Measurements from ENCODE around the gene TLCD2. TPM values are rescaled to one million over a fixed set of nuclear protein-coding genes. Genes with fewer than 3 reads are reported as not detected.
A peak's percentile ranks its signal among the peaks of the same experiment; 100 is the strongest.

TLCD2 gene
- total and polyA plus RNA-seq, 2 of the 13 experiments (the other 11 are each of a cell fraction or from before 2014, with no cell fraction given), result 0.90 to 1.1 TPM

DNA sequence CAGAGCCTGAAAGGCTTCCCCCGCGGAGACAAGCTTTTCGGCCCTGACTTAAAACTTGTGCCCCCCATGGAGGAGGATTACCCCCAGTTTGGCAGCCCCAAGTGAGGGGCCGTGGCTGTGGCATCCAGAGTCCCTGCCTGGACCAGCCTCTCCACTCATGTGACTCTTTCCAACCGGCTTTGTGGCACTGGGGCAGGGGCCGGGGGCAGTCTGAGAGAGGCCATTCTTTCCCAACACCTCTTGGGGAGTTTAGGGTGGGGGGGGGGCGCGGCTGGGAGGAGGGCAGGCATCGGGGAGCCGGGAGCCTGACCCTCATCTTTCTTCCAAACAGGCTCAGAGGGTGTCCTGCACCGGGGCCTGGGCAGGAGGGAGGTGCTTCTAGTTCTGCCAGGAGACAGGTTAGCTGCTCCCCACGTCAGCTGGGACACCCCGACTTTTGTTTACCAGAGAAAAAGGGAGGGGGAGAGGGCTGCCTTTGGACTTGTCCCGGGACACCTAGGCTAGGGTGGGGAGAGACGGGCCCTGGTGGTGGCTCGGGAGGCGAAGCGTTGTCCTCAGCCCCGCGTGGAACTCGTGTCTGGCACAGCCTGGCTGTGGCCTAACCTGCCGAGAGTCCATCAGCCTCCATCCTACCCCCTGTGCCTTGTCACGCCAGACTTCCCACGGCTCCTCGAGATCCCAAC, 44.4 kb upstream of the TLCD2 start (continued):
- TF ChIP-seq ZNF883 (CRISPR knock-in tag; IDR thresholded peaks at IDR 0.05; ENCODE audit: not compliant biosample characterization) (no peak), ZBTB43 (CRISPR knock-in tag; conservative IDR thresholded peaks at IDR 0.05) (no peak), GATAD1 (CRISPR knock-in tag; IDR thresholded peaks at IDR 0.05) (no peak), CBX5 (CRISPR knock-in tag; IDR thresholded peaks at IDR 0.05; ENCODE audit: borderline replicate concordance) (no peak), ZNF615 (CRISPR knock-in tag; IDR thresholded peaks at IDR 0.05; ENCODE audit: borderline replicate concordance) (no peak), ZNF841 (CRISPR knock-in tag; IDR thresholded peaks at IDR 0.05; ENCODE audit: borderline replicate concordance) (no peak), ZNF180 (CRISPR knock-in tag; IDR thresholded peaks at IDR 0.05; ENCODE audit: borderline replicate concordance, low read depth) (no peak), KDM6A (CRISPR knock-in tag; IDR thresholded peaks at IDR 0.05; ENCODE audit: low read depth) (no peak), RBM22 (optimal IDR thresholded peaks at IDR 0.05; ENCODE audit: low read length) (peak; percentile 26), MXI1 (IDR thresholded peaks at IDR 0.05; ENCODE audit: borderline replicate concordance, low read depth, low read length) (no peak), PREB (CRISPR knock-in tag; IDR thresholded peaks at IDR 0.05) (no peak), ZFAT (CRISPR knock-in tag; conservative IDR thresholded peaks at IDR 0.05) (no peak), RXRB (CRISPR knock-in tag; IDR thresholded peaks at IDR 0.05; ENCODE audit: borderline replicate concordance) (no peak), ZFX (CRISPR knock-in tag; IDR thresholded peaks at IDR 0.05; ENCODE audit: low read depth) (0 out of 2 replicates have a peak, but pooled peaks have one; percentile 18), POLR2A (IDR thresholded peaks at IDR 0.05; ENCODE audit: insufficient read depth in 1 of 2, low read depth in 2 of 2, low read length in 2 of 2) (0 out of 4 replicates have a peak, but pooled peaks have one; percentile 38 to 39), ZFP36L1 (CRISPR knock-in tag; IDR thresholded peaks at IDR 0.05) (no peak), MXD4 (CRISPR knock-in tag; IDR thresholded peaks at IDR 0.05) (no peak), ZNF629 (CRISPR knock-in tag; conservative IDR thresholded peaks at IDR 0.05) (no peak)
- TF ChIP-seq, protein P1, sequence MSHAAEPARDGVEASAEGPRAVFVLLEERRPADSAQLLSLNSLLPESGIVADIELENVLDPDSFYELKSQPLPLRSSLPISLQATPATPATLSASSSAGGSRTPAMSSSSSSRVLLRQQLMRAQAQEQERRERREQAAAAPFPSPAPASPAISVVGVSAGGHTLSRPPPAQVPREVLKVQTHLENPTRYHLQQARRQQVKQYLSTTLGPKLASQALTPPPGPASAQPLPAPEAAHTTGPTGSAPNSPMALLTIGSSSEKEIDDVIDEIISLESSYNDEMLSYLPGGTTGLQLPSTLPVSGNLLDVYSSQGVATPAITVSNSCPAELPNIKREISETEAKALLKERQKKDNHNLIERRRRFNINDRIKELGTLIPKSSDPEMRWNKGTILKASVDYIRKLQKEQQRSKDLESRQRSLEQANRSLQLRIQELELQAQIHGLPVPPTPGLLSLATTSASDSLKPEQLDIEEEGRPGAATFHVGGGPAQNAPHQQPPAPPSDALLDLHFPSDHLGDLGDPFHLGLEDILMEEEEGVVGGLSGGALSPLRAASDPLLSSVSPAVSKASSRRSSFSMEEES (CRISPR knock-in tag; IDR thresholded peaks at IDR 0.05), result no peak
- TF ChIP-seq, protein P2, sequence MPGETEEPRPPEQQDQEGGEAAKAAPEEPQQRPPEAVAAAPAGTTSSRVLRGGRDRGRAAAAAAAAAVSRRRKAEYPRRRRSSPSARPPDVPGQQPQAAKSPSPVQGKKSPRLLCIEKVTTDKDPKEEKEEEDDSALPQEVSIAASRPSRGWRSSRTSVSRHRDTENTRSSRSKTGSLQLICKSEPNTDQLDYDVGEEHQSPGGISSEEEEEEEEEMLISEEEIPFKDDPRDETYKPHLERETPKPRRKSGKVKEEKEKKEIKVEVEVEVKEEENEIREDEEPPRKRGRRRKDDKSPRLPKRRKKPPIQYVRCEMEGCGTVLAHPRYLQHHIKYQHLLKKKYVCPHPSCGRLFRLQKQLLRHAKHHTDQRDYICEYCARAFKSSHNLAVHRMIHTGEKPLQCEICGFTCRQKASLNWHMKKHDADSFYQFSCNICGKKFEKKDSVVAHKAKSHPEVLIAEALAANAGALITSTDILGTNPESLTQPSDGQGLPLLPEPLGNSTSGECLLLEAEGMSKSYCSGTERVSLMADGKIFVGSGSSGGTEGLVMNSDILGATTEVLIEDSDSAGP (CRISPR knock-in tag; IDR thresholded peaks at IDR 0.05; ENCODE audit: borderline replicate concordance), result 0 out of 2 replicates have a peak, but pooled peaks have one; percentile 5
- TF ChIP-seq, protein P3, sequence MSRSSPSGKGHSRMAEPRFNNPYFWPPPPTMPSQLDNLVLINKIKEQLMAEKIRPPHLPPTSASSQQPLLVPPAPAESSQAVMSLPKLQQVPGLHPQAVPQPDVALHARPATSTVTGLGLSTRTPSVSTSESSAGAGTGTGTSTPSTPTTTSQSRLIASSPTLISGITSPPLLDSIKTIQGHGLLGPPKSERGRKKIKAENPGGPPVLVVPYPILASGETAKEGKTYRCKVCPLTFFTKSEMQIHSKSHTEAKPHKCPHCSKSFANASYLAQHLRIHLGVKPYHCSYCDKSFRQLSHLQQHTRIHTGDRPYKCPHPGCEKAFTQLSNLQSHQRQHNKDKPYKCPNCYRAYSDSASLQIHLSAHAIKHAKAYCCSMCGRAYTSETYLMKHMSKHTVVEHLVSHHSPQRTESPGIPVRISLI (CRISPR knock-in tag; IDR thresholded peaks at IDR 0.05; ENCODE audit: borderline replicate concordance), result no peak

Measured in HepG2 (cell line).